Measurements from ENCODE around the gene SP110.

GRCh38 chr2:230164139-230164538 lies 55.6 kb downstream of the SP110 start:
- TF ChIP-seq CTCF (IDR thresholded peaks at IDR 0.05) (no peak), POLR2AphosphoS5 (IDR thresholded peaks at IDR 0.05) (no peak), POLR2A (IDR thresholded peaks at IDR 0.05) (no peak)

Measured in upper lobe of left lung (tissue), 4 donors.